Mesothelial cell of epicardium (in vitro differentiated cells): Measurements from ENCODE around the gene ADRA2C. TPM values are rescaled to one million over a fixed set of nuclear protein-coding genes. Genes with fewer than 3 reads are reported as not detected.

Experiments
- DNase-seq, 2 experiments: peaks; one replicate each; pipeline ENCODE4 v3.0.0; 2021; ENCODE audit warnings: low spot score in 2 of 2; ENCODE audit not compliant: unreplicated experiment in 2 of 2
- H3K27ac Mint-ChIP-seq: 2 replicates; pipeline ENCODE4 v1.8.0; 2021; ENCODE audit warnings: mixed read lengths
- H3K27me3 Mint-ChIP-seq: 2 replicates; pipeline ENCODE4 v1.8.0; 2021; ENCODE audit warnings: low read depth, mixed read lengths
- H3K36me3 Mint-ChIP-seq: 2 replicates; pipeline ENCODE4 v1.8.0; 2021; ENCODE audit warnings: mixed read lengths
- H3K4me1 Mint-ChIP-seq: 2 replicates; pipeline ENCODE4 v1.8.0; 2021; ENCODE audit warnings: mixed read lengths
- H3K4me3 Mint-ChIP-seq: 2 replicates; pipeline ENCODE4 v1.8.0; 2021; ENCODE audit warnings: mild to moderate bottlenecking, moderate library complexity, mixed read lengths
- H3K9me3 Mint-ChIP-seq: 2 replicates; pipeline ENCODE4 v1.8.0; 2021; ENCODE audit warnings: mixed read lengths
- total RNA-seq: library from RNA; stranded (reverse); gene quantifications from 3 replicates; pipeline ENCODE4 v1.2.1, GENCODE V29; 2021
- TF ChIP-seq, protein P1 (sequence below): fragments of 200-600 bp; sonication (generic); IDR thresholded peaks from one replicate; pipeline ENCODE4 v1.5.0; 2021; ENCODE audit warnings: antibody characterized with exemption; ENCODE audit not compliant: unreplicated experiment

ADRA2C gene
- total RNA-seq, 1 donor from 2014 or later, result 2.1 TPM

DNA sequence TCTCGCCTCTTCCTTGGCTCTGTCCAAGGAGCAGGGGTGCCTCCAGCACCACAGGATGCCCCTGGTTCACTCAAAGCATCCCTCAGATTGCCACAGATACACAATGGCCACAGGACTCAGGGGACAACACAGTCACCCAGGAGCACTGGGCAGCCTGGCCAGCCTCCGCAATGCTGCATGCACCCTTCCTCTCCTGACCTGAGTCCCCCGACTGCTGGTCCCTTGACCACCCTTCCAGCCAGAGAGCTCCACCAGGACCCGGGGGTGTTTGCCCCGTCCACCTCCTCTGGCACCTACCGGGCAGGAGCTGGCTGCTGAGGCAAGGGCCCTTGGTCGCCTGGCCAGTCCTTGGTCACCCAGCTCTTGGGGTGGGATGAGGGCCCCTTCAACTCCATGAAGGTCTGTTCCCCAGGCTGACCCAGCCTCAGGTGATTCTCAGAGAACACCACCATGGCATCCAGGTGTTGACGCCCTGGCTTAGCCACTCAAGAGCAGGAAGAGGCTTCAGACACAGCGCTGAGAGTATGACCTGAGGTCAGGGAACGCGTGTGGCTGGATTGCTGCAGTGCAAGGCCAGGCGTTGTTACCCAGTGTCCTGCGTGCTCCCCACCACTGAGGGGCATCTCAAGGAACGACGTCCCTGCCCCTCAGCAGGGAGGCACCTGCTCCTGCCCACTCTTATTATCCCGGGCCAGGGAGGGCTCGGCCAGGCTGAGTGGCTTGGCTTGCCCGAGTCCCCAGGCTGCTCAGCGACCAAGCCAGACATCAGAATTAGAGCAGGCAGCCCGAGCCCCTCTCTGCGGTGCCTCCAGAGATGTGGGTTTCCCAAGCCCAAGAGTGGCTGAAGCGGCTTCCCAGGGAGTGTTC, 10.2 kb downstream of the ADRA2C start:
- peaks cover 9% of the 10 kb centered on the region for H3K4me1 Mint-ChIP-seq
- no peak overlapping the region for H3K27ac Mint-ChIP-seq
- H3K36me3 Mint-ChIP-seq, result no peaks in the 10 kb centered on the region
- no peak overlapping the region for H3K4me3 Mint-ChIP-seq
- DNase-seq, result no peak
- H3K27me3 Mint-ChIP-seq, result peaks cover 4% of the 10 kb centered on the region
- TF ChIP-seq, protein P1, sequence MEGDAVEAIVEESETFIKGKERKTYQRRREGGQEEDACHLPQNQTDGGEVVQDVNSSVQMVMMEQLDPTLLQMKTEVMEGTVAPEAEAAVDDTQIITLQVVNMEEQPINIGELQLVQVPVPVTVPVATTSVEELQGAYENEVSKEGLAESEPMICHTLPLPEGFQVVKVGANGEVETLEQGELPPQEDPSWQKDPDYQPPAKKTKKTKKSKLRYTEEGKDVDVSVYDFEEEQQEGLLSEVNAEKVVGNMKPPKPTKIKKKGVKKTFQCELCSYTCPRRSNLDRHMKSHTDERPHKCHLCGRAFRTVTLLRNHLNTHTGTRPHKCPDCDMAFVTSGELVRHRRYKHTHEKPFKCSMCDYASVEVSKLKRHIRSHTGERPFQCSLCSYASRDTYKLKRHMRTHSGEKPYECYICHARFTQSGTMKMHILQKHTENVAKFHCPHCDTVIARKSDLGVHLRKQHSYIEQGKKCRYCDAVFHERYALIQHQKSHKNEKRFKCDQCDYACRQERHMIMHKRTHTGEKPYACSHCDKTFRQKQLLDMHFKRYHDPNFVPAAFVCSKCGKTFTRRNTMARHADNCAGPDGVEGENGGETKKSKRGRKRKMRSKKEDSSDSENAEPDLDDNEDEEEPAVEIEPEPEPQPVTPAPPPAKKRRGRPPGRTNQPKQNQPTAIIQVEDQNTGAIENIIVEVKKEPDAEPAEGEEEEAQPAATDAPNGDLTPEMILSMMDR, result no peak
- no peaks in the 10 kb centered on the region for H3K9me3 Mint-ChIP-seq

DNA sequence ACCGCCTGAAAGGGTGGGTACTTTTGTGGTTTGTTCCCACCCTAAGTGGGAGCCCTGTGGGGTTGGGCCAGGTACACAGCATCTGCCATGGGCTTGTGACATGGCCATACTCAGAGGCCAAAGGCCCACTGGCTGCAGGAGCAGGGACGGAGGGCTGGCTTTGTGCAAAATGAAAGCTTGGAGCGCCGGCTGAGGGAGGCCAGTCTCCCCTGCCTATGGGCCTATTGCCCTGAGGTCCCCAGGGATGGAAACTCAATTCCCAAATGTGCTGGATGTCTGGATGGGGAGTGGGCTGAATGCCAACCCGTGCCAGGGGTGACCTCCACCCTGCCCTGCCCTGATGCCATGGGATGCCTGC, 10.8 kb downstream of the ADRA2C start:
- Mint-ChIP-seq H3K27ac (no peak overlapping the region), H3K4me1 (peaks cover 9% of the 10 kb centered on the region), H3K36me3 (no peaks in the 10 kb centered on the region), H3K9me3 (no peaks in the 10 kb centered on the region), H3K4me3 (no peak overlapping the region), H3K27me3 (no peaks in the 10 kb centered on the region)
- TF ChIP-seq, protein P1, result no peak
- DNase-seq, result no peak

DNA sequence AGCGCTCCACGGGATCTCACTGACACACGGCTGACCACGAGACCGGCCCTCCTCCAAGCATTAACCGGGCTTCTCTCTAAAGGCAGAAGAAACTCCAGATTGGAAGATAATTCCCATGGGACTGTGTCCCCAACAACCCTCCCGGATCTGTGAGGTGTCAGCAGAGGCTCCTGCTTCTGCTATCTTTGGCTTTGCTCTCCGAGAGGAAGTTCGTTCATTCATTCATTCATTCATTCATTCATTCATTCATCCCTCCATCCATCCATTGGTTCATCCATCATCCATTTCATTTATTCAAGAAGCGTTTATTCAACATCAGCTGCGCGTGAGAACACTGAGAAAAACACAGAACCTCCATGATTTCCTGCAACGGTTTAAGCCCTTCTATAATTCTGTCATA, 11.5 kb downstream of the ADRA2C start:
- Mint-ChIP-seq H3K4me3 (no peak overlapping the region), H3K9me3 (no peaks in the 10 kb centered on the region), H3K36me3 (no peaks in the 10 kb centered on the region), H3K27ac (no peak overlapping the region), H3K4me1 (peaks cover 9% of the 10 kb centered on the region), H3K27me3 (no peaks in the 10 kb centered on the region)
- TF ChIP-seq, protein P1, result no peak
- DNase-seq, result no peak

DNA sequence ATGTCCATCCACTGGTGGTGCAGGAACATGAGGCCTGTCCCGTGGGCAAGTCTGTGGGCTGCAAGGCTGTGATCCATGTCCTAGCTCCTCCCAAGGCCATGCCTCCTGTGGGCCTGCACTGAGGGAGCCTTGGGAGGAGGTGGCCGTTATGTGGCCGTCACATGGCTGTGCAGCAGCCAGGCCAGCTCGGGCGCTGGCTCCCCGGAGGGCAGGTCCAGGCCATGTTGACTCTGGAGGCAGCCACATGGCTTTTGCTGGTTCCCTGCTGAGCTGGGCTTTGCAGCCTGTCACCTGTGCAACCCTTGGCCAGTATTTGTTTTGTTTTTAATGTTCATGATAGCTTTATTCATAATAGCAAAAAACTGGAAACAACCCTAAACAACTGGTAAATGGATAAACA, 13.3 kb downstream of the ADRA2C start:
- H3K27ac Mint-ChIP-seq, result no peak overlapping the region
- H3K9me3 Mint-ChIP-seq, result no peaks in the 10 kb centered on the region
- TF ChIP-seq, protein P1, result no peak
- no peak for DNase-seq
- no peak overlapping the region for H3K4me3 Mint-ChIP-seq
- H3K27me3 Mint-ChIP-seq, result no peaks in the 10 kb centered on the region
- peaks cover 15% of the 10 kb centered on the region for H3K4me1 Mint-ChIP-seq
- H3K36me3 Mint-ChIP-seq, result no peaks in the 10 kb centered on the region

DNA sequence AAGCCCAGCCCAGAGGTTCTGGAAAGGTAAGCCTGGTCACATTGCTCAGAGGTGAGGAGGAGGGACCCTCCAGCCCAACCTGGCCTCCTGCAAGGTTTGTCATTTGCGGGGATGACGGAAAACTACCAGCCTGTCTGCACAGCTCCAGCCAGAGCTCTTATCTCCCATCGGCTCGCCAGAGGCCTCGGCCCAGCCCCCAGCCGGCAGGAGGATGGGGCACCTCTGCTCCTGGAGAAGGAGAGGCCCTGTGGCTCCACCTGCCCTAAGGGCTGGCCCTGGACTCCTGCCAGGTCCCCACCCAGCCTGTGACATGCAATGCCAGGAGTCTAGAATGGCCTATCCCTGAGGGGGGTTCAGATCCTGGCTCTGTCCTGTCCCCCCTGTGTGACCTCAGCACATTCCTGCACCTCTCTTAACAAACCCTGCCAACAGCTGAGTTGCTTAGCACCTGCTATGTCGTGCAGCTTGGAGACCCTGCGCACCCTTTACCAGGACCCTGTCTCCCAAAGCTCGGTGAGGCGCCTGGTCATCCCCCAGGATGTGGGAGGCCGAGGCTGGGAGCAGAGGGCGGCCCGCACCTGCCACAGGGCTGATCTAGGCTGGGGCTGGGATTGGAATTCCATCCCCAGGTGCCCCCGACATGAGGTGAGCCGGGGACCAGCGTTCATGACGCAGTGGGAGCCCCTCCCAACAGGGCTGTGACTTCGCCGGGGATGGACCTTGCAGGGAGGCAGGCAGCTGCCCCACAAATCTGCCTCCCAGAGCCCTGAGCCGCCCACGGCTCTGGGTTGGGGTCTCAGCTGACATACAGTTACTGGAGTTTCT, 14.4 kb downstream of the ADRA2C start:
- Mint-ChIP-seq H3K27me3 (no peaks in the 10 kb centered on the region), H3K4me3 (no peak overlapping the region), H3K4me1 (peaks cover 15% of the 10 kb centered on the region), H3K36me3 (no peaks in the 10 kb centered on the region), H3K27ac (no peak overlapping the region), H3K9me3 (no peaks in the 10 kb centered on the region)
- TF ChIP-seq, protein P1, result no peak
- peak in 1 of 2 experiments; percentile 58 for DNase-seq
